Transverse colon (tissue), 4 donors: ENCODE measurements around the gene MRFAP1. TPM values are rescaled to one million over a fixed set of nuclear protein-coding genes. Genes with fewer than 3 reads are reported as not detected.

Experiments used
- DNase-seq: peaks from one replicate; pipeline ENCODE4 v3.0.0-alpha.2; 2019
- H3K27ac ChIP-seq, 4 donors: fragments of 200-600 bp; sonication (generic); 2 replicates each; pipeline ENCODE4 v1.5.1; 2016 to 2018; ENCODE audit warnings: inconsistent platforms in 4 of 4
- H3K27me3 ChIP-seq: fragments of 200-600 bp; sonication (generic); 2 replicates; pipeline ENCODE4 v1.5.1; 2017; ENCODE audit warnings: inconsistent platforms
- H3K36me3 ChIP-seq, 4 donors: fragments of 200-600 bp; sonication (generic); 2 replicates each; pipeline ENCODE4 v1.5.1; 2017 to 2019; ENCODE audit warnings: inconsistent platforms in 4 of 4
- H3K4me1 ChIP-seq, 4 donors: fragments of 200-600 bp; sonication (generic); 2 replicates each; pipeline ENCODE4 v1.5.1; 2017 to 2020; ENCODE audit warnings: inconsistent platforms in 4 of 4
- H3K4me3 ChIP-seq, 4 donors: fragments of 200-600 bp; sonication (generic); 1 replicate in 1 of 4; 2 replicates in 3 of 4; pipeline versions ENCODE4 v1.5.1 to v1.6.1; 2017 to 2019; ENCODE audit warnings: inconsistent platforms in 4 of 4
- H3K9me3 ChIP-seq, 2 donors: fragments of 200-600 bp; sonication (generic); 2 replicates each; pipeline ENCODE4 v1.5.1; 2017 to 2019; ENCODE audit warnings: inconsistent platforms in 2 of 2
- EP300 ChIP-seq: sonication (generic); formaldehyde crosslinking; IDR thresholded peaks from one replicate; pipeline ENCODE4 v1.6.1; 2017; ENCODE audit warnings: antibody characterized with exemption, low read depth
- POLR2A ChIP-seq: fragments of 450-650 bp; IDR thresholded peaks from one replicate; pipeline ENCODE4 v1.6.1; 2016; ENCODE audit warnings: antibody characterized with exemption, mild to moderate bottlenecking, moderate library complexity
- POLR2AphosphoS5 ChIP-seq, 3 donors: sonication (generic); formaldehyde crosslinking; IDR thresholded peaks; one replicate each; pipeline ENCODE4 v1.6.1; 2016; ENCODE audit warnings: antibody characterized with exemption in 3 of 3
- WGBS, 2 donors: methylation state at CpG; one replicate each; pipeline ENCODE4 v1.1.5; 2018; ENCODE audit warnings: low coverage in 1 of 2; 5-methylcytosine and 5-hydroxymethylcytosine counted together
- in situ Hi-C, 4 donors: fragments of 200-750 bp; cut with MboI; loops; one replicate each; pipeline versions ENCODE4 v1.15.0 to v1.15.1; 2017; ENCODE audit warnings: low sequenced_read_pairs in 3 of 4, low pct_ligation_motif_present in 1 of 4, low pct_unique_long_range_greater_than_20kb in 1 of 4
- intact Hi-C: fragments of 100-400 bp; cut with DNase I; formaldehyde crosslinking; loops from one replicate; pipeline ENCODE4 v1.15.1; 2023; ENCODE audit warnings: low total_unique reads
- total RNA-seq, 4 donors: library from RNA; depleted of rRNA; stranded (reverse); fragments of >200 nt; gene quantifications; one replicate each; pipeline ENCODE4 v1.1.0, GENCODE V29; 2016
- TF ChIP-seq, protein P1 (sequence below), 5 experiments: fragments of 200-600 bp in 3 of 5; fragments of 450-650 bp in 2 of 5; sonication (generic) in 3 of 5; IDR thresholded peaks; 1 replicate in 2 of 5; 2 replicates in 3 of 5; pipeline ENCODE4 v1.5.1; 2016 to 2017; ENCODE audit warnings: antibody characterized with exemption in 5 of 5, inconsistent platforms in 3 of 5, mild to moderate bottlenecking in 2 of 5, moderate library complexity in 1 of 5

The MRFAP1 gene
- total RNA-seq, 4 donors from 2014 or later, result 96.3 to 229 (median 125) TPM

DNA sequence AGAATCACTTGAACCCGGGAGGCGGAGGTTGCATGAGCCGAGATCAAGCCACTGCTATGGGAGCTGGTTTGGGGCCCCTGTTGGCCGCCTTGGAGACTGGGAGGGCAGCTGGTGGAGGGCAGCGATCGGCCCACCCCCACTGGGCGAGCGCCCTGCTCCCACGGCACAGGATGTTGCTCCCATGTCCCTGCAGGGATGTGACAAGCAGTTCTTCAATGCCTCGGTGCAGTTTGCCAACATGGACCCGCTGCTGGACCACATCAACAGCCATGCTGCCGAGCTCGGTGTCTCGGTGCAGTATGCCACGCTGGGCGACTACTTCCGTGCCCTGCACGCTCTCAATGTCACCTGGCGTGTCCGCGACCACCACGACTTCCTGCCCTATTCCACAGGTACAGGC is 46.1 kb upstream of the MRFAP1 start:
- no peak overlapping the region for H3K4me3 ChIP-seq
- H3K27ac ChIP-seq, result no peak overlapping the region
- H3K4me1 ChIP-seq, result no peaks in the 10 kb centered on the region
- H3K9me3 ChIP-seq, result no peaks in the 10 kb centered on the region
- H3K27me3 ChIP-seq, result no peaks in the 10 kb centered on the region
- no peak for TF ChIP-seq POLR2A
- 98% methylated on average over 21 of the region's 22 CpGs; no CpG with 5 or more reads in 1 of the 2 donors for WGBS, 2 donors
- intact Hi-C loops, result no loop called here
- H3K36me3 ChIP-seq, result peaks cover 0 to 5% (median 1%) of the 10 kb centered on the region in 4 donors
- in situ Hi-C loops, result no loop called here
- DNase-seq, result no peak

GRCh38 chr4:6594826-6595355 is 45.6 kb upstream of the MRFAP1 start:
- peaks cover 0 to 5% (median 1%) of the 10 kb centered on the region in 4 donors for H3K36me3 ChIP-seq
- in situ Hi-C loops, result no loop called here
- no peaks in the 10 kb centered on the region for H3K27me3 ChIP-seq
- TF ChIP-seq, protein P1, sequence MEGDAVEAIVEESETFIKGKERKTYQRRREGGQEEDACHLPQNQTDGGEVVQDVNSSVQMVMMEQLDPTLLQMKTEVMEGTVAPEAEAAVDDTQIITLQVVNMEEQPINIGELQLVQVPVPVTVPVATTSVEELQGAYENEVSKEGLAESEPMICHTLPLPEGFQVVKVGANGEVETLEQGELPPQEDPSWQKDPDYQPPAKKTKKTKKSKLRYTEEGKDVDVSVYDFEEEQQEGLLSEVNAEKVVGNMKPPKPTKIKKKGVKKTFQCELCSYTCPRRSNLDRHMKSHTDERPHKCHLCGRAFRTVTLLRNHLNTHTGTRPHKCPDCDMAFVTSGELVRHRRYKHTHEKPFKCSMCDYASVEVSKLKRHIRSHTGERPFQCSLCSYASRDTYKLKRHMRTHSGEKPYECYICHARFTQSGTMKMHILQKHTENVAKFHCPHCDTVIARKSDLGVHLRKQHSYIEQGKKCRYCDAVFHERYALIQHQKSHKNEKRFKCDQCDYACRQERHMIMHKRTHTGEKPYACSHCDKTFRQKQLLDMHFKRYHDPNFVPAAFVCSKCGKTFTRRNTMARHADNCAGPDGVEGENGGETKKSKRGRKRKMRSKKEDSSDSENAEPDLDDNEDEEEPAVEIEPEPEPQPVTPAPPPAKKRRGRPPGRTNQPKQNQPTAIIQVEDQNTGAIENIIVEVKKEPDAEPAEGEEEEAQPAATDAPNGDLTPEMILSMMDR (IDR thresholded peaks at IDR 0.05), result no peak
- TF ChIP-seq POLR2AphosphoS5 (IDR thresholded peaks at IDR 0.05), result no peak
- no peak for TF ChIP-seq EP300
- no peak for TF ChIP-seq POLR2A
- no peaks in the 10 kb centered on the region for H3K9me3 ChIP-seq
- intact Hi-C loops, result no loop called here
- WGBS, 2 donors, result 92% methylated on average over 7 of the region's 7 CpGs; no CpG with 5 or more reads in 1 of the 2 donors
- no peaks in the 10 kb centered on the region for H3K4me1 ChIP-seq
- no peak for DNase-seq
- H3K4me3 ChIP-seq, result no peak overlapping the region
- H3K27ac ChIP-seq, result no peak overlapping the region

GRCh38 chr4:6595897-6596537 is 44.5 kb upstream of the MRFAP1 start:
- Histone ChIP-seq H3K4me3 (no peak overlapping the region), H3K36me3 (peaks cover 0 to 10% (median 2%) of the 10 kb centered on the region in 4 donors), H3K27ac (no peak overlapping the region), H3K4me1 (no peaks in the 10 kb centered on the region), H3K9me3 (no peaks in the 10 kb centered on the region), H3K27me3 (no peaks in the 10 kb centered on the region)
- 60% methylated on average over 16 of the region's 16 CpGs; no CpG with 5 or more reads in 1 of the 2 donors for WGBS, 2 donors
- intact Hi-C loops, result no loop called here
- TF ChIP-seq, protein P1 (IDR thresholded peaks at IDR 0.05), result no peak
- TF ChIP-seq POLR2AphosphoS5 (IDR thresholded peaks at IDR 0.05) (no peak), EP300 (no peak), POLR2A (no peak)
- no peak for DNase-seq
- in situ Hi-C loops, result no loop called here

GRCh38 chr4:6596948-6597347 is 43.5 kb upstream of the MRFAP1 start:
- in situ Hi-C loops, result no loop called here

More at GRCh38 chr4:6596948-6597347, 43.5 kb upstream of the MRFAP1 start:
- no peaks in the 10 kb centered on the region for H3K4me1 ChIP-seq
- H3K27ac ChIP-seq, result no peak overlapping the region
- H3K36me3 ChIP-seq, result peaks cover 0 to 13% (median 2%) of the 10 kb centered on the region in 4 donors
- H3K9me3 ChIP-seq, result no peaks in the 10 kb centered on the region
- intact Hi-C loops, result no loop called here
- no peak for TF ChIP-seq EP300
- TF ChIP-seq POLR2AphosphoS5 (IDR thresholded peaks at IDR 0.05), result no peak
- TF ChIP-seq POLR2A, result no peak
- TF ChIP-seq, protein P1 (IDR thresholded peaks at IDR 0.05), result no peak
- no peak overlapping the region for H3K4me3 ChIP-seq
- no peak for DNase-seq
- no peaks in the 10 kb centered on the region for H3K27me3 ChIP-seq
- WGBS, 2 donors, result 97% methylated on average over 17 of the region's 17 CpGs; no CpG with 5 or more reads in 1 of the 2 donors
